K562 (cell line): Measurements from ENCODE around the gene DNAH1.

Source experiments
- EGR1 ChIP-seq: fragments of 450-650 bp; conservative IDR thresholded peaks from 2 replicates; pipeline ENCODE4 v1.6.1; 2017; ENCODE audit warnings: mild to moderate bottlenecking
- KDM2B ChIP-seq: fragments of 250-450 bp; sonication (Bioruptor Pico); IDR thresholded peaks from 2 replicates; pipeline ENCODE4 v1.8.0; 2021; ENCODE audit warnings: mild to moderate bottlenecking, moderate library complexity
- TBP ChIP-seq: optimal IDR thresholded peaks from 2 replicates; pipeline ENCODE3; 2011; ENCODE audit warnings: low read depth, low read length, improper control_type of control experiment
- U2AF1 ChIP-seq: fragments of 200-400 bp; formaldehyde crosslinking; optimal IDR thresholded peaks from 2 replicates; pipeline ENCODE3; 2017; ENCODE audit warnings: mild to moderate bottlenecking, low read depth, low read length, moderate library complexity
- ZFP30 ChIP-seq: fragments of 250-450 bp; sonication (Bioruptor Pico); IDR thresholded peaks from 2 replicates; pipeline ENCODE4 v1.8.0; 2022; ENCODE audit warnings: moderate library complexity, mild to moderate bottlenecking, inconsistent platforms, borderline replicate concordance
- ZNF830 ChIP-seq: fragments of 250-450 bp; sonication (Bioruptor Pico); IDR thresholded peaks from 2 replicates; pipeline ENCODE4 v1.5.0; 2021; ENCODE audit warnings: mild to moderate bottlenecking
- TF ChIP-seq, protein P1 (sequence below): sonication (generic); formaldehyde crosslinking; IDR thresholded peaks from 2 replicates; pipeline ENCODE4 v1.5.0; 2020; ENCODE audit warnings: missing genetic modification reagents

DNA sequence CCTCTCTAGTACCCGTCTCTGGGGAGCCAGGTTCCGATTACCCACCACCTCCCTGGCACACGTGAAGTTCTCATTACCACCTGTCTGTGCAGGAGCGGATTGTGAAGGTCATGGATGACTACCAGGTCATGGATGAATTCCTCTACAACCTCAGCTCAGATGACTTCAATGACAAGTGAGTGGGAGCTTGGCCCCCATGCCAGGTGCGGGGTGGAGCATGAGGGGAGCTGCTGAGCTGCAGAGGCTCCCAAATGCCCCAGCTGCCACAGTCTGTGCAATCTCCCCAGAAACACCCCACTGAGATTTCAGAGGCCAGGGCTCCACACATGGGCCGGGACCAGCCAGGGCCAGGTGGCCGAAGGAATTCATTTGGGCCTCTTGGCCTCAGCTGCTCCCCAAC lies 34.3 kb downstream of the DNAH1 start:
- TF ChIP-seq, protein P1, sequence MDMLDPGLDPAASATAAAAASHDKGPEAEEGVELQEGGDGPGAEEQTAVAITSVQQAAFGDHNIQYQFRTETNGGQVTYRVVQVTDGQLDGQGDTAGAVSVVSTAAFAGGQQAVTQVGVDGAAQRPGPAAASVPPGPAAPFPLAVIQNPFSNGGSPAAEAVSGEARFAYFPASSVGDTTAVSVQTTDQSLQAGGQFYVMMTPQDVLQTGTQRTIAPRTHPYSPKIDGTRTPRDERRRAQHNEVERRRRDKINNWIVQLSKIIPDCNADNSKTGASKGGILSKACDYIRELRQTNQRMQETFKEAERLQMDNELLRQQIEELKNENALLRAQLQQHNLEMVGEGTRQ (CRISPR knock-in tag) = no peak
- TF ChIP-seq KDM2B (CRISPR knock-in tag) (no peak), EGR1 (no peak), TBP (no peak), U2AF1 (no peak), ZNF830 (no peak), ZFP30 (CRISPR knock-in tag) (no peak)
